BE2C (cell line): ENCODE results near the gene LENG1.

Experiments used
- DNase-seq: peaks from one replicate; pipeline ENCODE4 v3.0.0-alpha.2; 2020
- H3K27me3 ChIP-seq: fragments of 250-450 bp; sonication (Bioruptor Pico); 2 replicates; pipeline ENCODE4 v1.5.1; 2020; ENCODE audit warnings: mild to moderate bottlenecking
- H3K36me3 ChIP-seq: fragments of 250-450 bp; sonication (Bioruptor Pico); 2 replicates; pipeline ENCODE4 v1.5.1; 2020; ENCODE audit warnings: mild to moderate bottlenecking
- H3K4me1 ChIP-seq: fragments of 250-450 bp; sonication (Bioruptor Pico); 2 replicates; pipeline ENCODE4 v1.5.1; 2020
- H3K4me3 ChIP-seq: 2 replicates; pipeline ENCODE4 v1.5.1; 2011; ENCODE audit warnings: low read depth, low read length
- H3K9me3 ChIP-seq: fragments of 250-450 bp; sonication (Bioruptor Pico); 2 replicates; pipeline ENCODE4 v1.5.1; 2020
- TF ChIP-seq, protein P1 (sequence below): IDR thresholded peaks from 2 replicates; pipeline ENCODE4 v1.5.1; 2012; ENCODE audit warnings: mild to moderate bottlenecking, low read depth, low read length

The LENG1 gene

DNA sequence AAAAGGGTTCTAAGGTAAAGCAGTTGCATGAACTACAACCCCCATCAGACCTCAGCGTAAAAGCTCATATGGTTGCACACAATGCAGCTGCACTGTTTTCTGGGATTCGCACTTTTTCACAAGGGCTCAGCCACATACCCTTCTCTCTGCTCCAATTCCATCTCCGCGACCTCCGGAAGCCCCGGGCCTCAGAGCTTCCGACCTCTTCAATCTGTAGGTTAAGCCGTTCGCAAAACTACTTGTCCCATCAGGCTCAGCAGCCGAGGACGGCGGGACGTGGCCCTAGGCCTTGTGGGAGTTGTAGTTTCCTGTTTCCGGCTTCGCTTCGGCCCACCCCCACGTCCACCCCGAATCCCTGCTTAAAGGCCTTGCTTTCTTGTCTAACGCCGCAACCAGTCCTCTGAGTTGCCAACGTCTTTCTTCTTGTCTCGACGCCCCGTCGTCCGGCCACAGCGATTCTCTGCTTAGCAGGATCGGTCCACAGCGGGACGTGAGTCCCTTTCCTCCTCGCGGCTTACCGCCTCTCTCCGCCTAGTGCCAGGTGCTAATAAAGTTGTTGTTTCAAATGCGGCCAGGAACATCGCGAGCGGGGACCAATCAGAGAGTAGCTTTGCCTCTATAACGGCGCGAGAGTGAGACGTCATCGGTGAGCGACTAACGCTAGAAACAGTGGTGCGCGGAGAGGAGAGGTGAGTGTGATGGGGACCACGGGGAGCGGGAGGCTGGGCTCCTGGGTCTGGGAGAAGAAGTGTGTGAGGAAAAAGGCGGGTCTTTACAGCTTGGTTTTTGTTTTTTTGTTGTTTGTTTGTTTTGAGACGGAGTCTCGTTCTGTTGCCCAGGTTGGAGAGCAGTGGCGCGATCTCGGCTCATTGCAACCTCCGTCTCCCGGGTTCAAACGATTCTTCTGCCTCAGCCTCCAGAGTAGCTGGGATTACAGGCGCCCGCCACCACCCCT, 44.1 kb downstream of the LENG1 start, which contains the start of the genes PRPF31 and TFPT:
Gene PRPF31 (plus strand): TSS at position 646 of the 955 bp plus-strand sequence. CDS start 2,525 bp downstream, outside the sequence.
Gene TFPT (minus strand): TSS at position 549 of the 955 bp plus-strand sequence. CDS start 388 bp downstream, at position 161.
- Histone ChIP-seq H3K9me3 (no peaks in the 10 kb centered on the region), H3K4me1 (no peaks in the 10 kb centered on the region), H3K27me3 (no peaks in the 10 kb centered on the region), H3K36me3 (peaks cover 20% of the 10 kb centered on the region), H3K4me3 (peak within 1 kb of the TSS; percentile 89)
- TF ChIP-seq, protein P1, sequence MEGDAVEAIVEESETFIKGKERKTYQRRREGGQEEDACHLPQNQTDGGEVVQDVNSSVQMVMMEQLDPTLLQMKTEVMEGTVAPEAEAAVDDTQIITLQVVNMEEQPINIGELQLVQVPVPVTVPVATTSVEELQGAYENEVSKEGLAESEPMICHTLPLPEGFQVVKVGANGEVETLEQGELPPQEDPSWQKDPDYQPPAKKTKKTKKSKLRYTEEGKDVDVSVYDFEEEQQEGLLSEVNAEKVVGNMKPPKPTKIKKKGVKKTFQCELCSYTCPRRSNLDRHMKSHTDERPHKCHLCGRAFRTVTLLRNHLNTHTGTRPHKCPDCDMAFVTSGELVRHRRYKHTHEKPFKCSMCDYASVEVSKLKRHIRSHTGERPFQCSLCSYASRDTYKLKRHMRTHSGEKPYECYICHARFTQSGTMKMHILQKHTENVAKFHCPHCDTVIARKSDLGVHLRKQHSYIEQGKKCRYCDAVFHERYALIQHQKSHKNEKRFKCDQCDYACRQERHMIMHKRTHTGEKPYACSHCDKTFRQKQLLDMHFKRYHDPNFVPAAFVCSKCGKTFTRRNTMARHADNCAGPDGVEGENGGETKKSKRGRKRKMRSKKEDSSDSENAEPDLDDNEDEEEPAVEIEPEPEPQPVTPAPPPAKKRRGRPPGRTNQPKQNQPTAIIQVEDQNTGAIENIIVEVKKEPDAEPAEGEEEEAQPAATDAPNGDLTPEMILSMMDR, result no peak
- peak; percentile 94 for DNase-seq

- TF ChIP-seq, protein P1, result no peak
- Histone ChIP-seq H3K9me3 (no peaks in the 10 kb centered on the region), H3K4me3 (peak overlapping the region; percentile 89), H3K36me3 (peaks cover 20% of the 10 kb centered on the region), H3K4me1 (no peaks in the 10 kb centered on the region), H3K27me3 (no peaks in the 10 kb centered on the region)
- peak; percentile 51 for DNase-seq
Observed at GRCh38 chr19:54114340-54115108, 45.0 kb downstream of the LENG1 start.

DNA sequence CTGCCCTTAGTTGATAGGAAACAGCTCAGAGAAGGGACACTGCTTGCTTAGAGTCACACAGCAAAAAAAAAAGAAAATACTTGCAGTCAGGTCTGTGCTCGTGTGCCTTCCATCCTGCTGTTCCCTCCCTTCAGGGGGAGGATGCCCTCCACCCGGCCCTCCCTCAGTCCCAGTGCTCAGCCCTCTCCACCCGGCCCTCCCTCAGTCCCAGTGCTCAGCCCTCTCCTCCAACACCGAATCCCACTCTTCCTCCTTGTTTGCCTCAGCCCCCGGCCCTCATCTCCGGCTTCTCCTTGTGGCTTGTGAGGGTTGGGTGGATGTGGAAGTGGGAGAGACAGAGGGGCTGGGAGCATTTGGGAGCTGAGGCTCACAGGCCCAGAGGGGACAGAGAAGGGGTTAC, 49.9 kb downstream of the LENG1 start:
- no peak for DNase-seq
- TF ChIP-seq, protein P1, result no peak
- Histone ChIP-seq H3K4me3 (no peak overlapping the region), H3K4me1 (no peaks in the 10 kb centered on the region), H3K36me3 (peaks cover 59% of the 10 kb centered on the region), H3K9me3 (no peaks in the 10 kb centered on the region), H3K27me3 (no peaks in the 10 kb centered on the region)

DNA sequence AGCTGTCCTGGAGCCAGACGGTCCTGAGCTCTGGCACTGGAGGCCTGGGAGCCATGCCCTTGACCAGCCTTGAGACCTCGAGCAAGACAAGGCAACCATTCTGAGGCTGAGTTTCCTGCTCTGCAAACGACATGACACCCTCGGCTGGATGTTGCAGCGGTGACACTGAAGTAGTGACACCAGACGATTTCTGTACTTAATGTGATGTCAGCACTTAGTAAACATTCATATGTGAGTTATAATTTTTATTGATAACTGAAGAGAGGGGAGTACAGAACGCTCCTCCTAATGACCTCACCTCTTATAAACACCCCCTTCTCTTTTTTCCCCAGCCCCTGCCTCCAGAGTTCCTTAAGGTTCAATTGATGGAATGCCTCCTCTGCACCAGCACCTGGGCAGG, 51.0 kb downstream of the LENG1 start:
- no peaks in the 10 kb centered on the region for H3K9me3 ChIP-seq
- TF ChIP-seq, protein P1, result no peak
- H3K4me1 ChIP-seq, result no peaks in the 10 kb centered on the region
- no peak for DNase-seq
- no peaks in the 10 kb centered on the region for H3K27me3 ChIP-seq
- H3K36me3 ChIP-seq, result peaks cover 52% of the 10 kb centered on the region
- H3K4me3 ChIP-seq, result no peak overlapping the region

DNA sequence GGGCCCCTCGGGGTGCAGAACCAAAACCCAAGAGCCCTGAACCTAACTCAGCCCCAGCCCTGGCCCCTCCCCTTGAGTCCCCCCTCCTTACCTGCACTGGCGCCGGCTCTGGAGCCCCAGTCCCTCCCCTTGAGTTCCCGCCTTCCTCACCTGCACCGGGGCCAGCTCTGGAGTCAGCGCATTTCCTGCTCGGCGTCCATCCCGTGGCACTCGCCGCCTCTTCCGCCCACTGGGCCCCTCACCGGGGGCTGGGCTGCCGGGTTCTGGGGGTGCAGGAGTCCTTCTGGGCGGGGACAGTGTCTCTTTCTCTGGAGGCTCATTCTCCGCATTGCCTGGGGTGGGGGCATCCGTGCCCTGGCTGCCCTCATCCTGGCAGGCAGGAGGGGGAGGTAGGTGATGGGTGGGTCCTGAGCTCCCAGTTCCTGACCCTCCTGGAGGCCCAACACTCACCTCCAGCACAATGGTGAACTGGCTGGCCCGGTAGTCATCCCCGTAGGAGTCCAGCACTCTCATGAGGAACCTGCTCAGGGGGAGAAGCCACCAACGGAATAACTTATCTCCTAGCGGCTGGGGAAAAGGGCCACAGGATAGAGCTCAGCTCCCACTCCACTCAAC, 51.5 kb downstream of the LENG1 start:
- peaks cover 52% of the 10 kb centered on the region for H3K36me3 ChIP-seq
- no peaks in the 10 kb centered on the region for H3K4me1 ChIP-seq
- H3K4me3 ChIP-seq, result no peak overlapping the region
- no peak for DNase-seq
- no peaks in the 10 kb centered on the region for H3K27me3 ChIP-seq
- TF ChIP-seq, protein P1, result no peak
- no peaks in the 10 kb centered on the region for H3K9me3 ChIP-seq
